ENCODE measurements around the gene ATG4A.
A peak's percentile ranks its signal among the peaks of the same experiment; 100 is the strongest.

The ATG4A gene

DNA sequence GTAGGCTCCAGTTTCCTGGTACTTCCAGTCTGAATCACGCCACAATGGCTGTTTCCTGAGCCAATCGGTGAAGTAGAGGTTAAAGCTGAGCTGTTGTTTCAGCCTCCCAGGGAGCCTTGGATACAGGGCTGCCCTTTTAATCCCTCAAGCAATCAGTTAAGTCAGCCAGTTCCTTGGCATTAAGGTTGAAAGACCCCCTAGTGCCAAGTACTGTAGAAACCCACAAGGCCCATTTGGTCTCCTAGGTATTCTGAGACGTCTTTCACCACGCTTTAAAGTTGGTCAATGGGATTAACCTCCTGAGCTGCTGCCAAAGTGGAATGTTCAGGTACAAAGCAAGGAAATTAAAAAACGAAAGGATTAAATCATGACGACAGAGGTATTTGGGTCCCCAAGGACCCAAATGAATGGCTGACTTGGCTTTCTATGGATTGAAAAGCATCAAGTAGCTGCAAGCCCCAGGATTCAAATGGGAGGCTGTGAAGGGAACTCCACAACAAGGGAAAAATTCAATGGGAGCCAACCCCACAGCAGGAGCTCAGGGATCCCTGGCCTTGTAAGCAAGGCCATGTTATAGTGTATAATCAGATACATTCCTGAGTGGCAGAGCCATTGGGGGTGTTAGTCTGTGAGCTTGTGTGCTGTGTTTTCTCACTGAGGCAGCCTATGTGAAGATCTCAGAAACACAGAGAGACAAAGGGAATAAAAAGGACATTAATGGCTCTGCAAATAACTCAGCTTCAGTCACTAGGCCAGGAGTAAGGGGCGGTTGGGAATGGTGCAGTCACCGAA lies 86.0 kb downstream of the ATG4A start:
- POLR2A ChIA-PET, result no interaction called here
- no peak for DNase-seq
- CTCF ChIA-PET, result no interaction called here

DNA sequence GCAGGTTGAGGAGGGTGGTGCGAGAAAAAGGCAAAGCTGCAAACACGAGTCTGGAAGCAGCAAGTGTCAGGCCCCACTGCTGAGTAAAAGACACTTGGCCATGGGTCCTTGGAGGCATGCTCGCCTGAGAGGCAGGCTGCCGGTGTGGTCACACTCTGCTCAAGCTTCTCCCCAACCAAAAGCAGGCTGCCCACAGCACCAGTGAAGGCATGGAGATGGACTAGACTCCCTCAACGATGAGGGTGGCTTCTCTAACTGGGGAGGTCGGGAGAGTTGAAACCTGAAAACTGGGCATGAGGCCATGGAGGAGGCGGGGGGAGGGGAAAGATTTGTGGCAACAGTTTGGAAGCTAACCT lies 86.5 kb downstream of the ATG4A start:
- Histone ChIP-seq H3K9me3 (ENCODE audit: control extremely low read depth in 1 of 5, control insufficient read depth in 4 of 5, insufficient read depth in 2 of 5, low read depth in 1 of 5, low read length in 4 of 5) (no peaks in the 10 kb centered on the region), H3K27me3 (replicated peaks in 2 of 5; ENCODE audit: control insufficient read depth in 4 of 5, insufficient read depth in 5 of 5, low read length in 4 of 5) (peaks cover 0 to 22% (median 0%) of the 10 kb centered on the region in 5 experiments), H3K4me3 (ENCODE audit: control insufficient read depth in 1 of 7, extremely low read depth in 1 of 7, insufficient read depth in 4 of 7, low read depth in 2 of 7, low read length in 6 of 7) (no peak overlapping the region), H3K4me1 (ENCODE audit: control extremely low read depth in 1 of 4, control insufficient read depth in 4 of 4, insufficient read depth in 4 of 4, low read length in 3 of 4) (no peaks in the 10 kb centered on the region), H3K36me3 (ENCODE audit: control insufficient read depth in 4 of 4, insufficient read depth in 4 of 4, low read length in 3 of 4) (no peaks in the 10 kb centered on the region), H3K27ac (ENCODE audit: insufficient read depth in 1 of 2, low read depth in 1 of 2, low read length in 2 of 2, poor library complexity in 1 of 2, severe bottlenecking in 2 of 2) (no peak overlapping the region)
- POLR2A ChIA-PET, result no interaction called here
- no peak for DNase-seq
- CTCF ChIA-PET, result no interaction called here
- WGBS (ENCODE audit: insufficient coverage), result 90% methylated on average over 6 of the region's 7 CpGs

More for the DNA sequence above, 86.0 kb downstream of the ATG4A start:
- Histone ChIP-seq H3K4me3 (ENCODE audit: control insufficient read depth in 1 of 7, extremely low read depth in 1 of 7, insufficient read depth in 4 of 7, low read depth in 2 of 7, low read length in 6 of 7) (no peak overlapping the region), H3K4me1 (ENCODE audit: control extremely low read depth in 1 of 4, control insufficient read depth in 4 of 4, insufficient read depth in 4 of 4, low read length in 3 of 4) (no peaks in the 10 kb centered on the region), H3K9me3 (ENCODE audit: control extremely low read depth in 1 of 5, control insufficient read depth in 4 of 5, insufficient read depth in 2 of 5, low read depth in 1 of 5, low read length in 4 of 5) (no peaks in the 10 kb centered on the region), H3K27ac (ENCODE audit: insufficient read depth in 1 of 2, low read depth in 1 of 2, low read length in 2 of 2, poor library complexity in 1 of 2, severe bottlenecking in 2 of 2) (no peak overlapping the region), H3K27me3 (replicated peaks in 2 of 5; ENCODE audit: control insufficient read depth in 4 of 5, insufficient read depth in 5 of 5, low read length in 4 of 5) (peaks cover 0 to 22% (median 0%) of the 10 kb centered on the region in 5 experiments), H3K36me3 (ENCODE audit: control insufficient read depth in 4 of 4, insufficient read depth in 4 of 4, low read length in 3 of 4) (no peaks in the 10 kb centered on the region)
- 76% methylated on average over 8 of the region's 8 CpGs for WGBS (ENCODE audit: insufficient coverage)

DNA sequence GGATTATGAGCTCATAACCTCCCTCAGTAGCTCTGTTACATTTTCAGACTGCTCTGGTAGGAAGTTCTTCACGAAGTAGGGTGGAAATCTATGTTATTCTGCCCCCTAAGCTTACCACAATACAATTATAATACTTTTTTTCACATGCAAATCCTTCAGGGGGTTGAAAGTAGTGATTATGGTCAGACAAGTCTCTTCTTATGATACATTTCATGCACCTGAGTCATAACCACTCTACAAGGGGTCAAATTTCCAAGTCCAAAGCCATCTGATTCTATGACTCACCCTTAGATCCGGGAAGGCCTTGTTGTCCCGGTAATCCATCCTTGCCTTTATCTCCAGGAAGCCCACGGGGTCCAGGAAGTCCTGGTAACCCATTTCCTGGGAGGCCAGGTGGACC lies 95.2 kb downstream of the ATG4A start:
- H3K4me3 ChIP-seq (ENCODE audit: control insufficient read depth in 1 of 7, extremely low read depth in 1 of 7, insufficient read depth in 4 of 7, low read depth in 2 of 7, low read length in 6 of 7), result no peak overlapping the region
- no peaks in the 10 kb centered on the region for H3K36me3 ChIP-seq (ENCODE audit: control insufficient read depth in 4 of 4, insufficient read depth in 4 of 4, low read length in 3 of 4)
- ChIA-PET POLR2A (no interaction called here), CTCF (no interaction called here)
- no peak overlapping the region for H3K27ac ChIP-seq (ENCODE audit: insufficient read depth in 1 of 2, low read depth in 1 of 2, low read length in 2 of 2, poor library complexity in 1 of 2, severe bottlenecking in 2 of 2)
- H3K4me1 ChIP-seq (ENCODE audit: control extremely low read depth in 1 of 4, control insufficient read depth in 4 of 4, insufficient read depth in 4 of 4, low read length in 3 of 4), result no peaks in the 10 kb centered on the region
- no peak for DNase-seq
- H3K9me3 ChIP-seq (ENCODE audit: control extremely low read depth in 1 of 5, control insufficient read depth in 4 of 5, insufficient read depth in 2 of 5, low read depth in 1 of 5, low read length in 4 of 5), result no peaks in the 10 kb centered on the region
- no peaks in the 10 kb centered on the region for H3K27me3 ChIP-seq (replicated peaks in 2 of 5; ENCODE audit: control insufficient read depth in 4 of 5, insufficient read depth in 5 of 5, low read length in 4 of 5)
- 70% methylated on average over 3 of the region's 4 CpGs for WGBS (ENCODE audit: insufficient coverage)

DNA sequence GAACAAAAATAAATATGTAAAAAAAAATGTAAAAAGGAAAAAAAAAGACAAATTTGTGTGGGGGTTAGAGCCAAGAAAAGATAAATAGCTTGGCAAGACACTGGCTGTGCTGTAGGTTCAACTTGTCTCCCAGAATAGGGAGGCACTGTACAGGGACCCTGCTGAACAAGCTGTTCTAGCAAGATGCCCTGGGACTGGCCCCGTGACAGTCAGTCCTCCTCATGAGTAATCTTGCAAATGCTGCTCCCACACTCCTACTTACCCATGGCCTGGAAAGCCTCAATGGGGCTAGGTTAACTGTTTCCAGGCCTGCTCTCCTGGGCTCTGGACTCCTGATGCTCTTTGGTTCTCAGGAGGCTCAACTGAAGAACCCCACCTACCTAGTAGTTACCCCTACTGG lies 106.8 kb downstream of the ATG4A start:
- no peak for DNase-seq
- CTCF ChIA-PET, result interaction anchor here (1.8 to 1.9 kb wide), 2 partner anchors 26 to 106 kb away, joined by 6 to 7 read pairs; no protein-coding TSS in a partner anchor
- WGBS (ENCODE audit: insufficient coverage), result 67% methylated on average over 1 of the region's 1 CpG
- Histone ChIP-seq H3K4me3 (ENCODE audit: control insufficient read depth in 1 of 7, extremely low read depth in 1 of 7, insufficient read depth in 4 of 7, low read depth in 2 of 7, low read length in 6 of 7) (no peak overlapping the region), H3K27me3 (replicated peaks in 2 of 5; ENCODE audit: control insufficient read depth in 4 of 5, insufficient read depth in 5 of 5, low read length in 4 of 5) (peaks cover 0 to 16% (median 5%) of the 10 kb centered on the region in 5 experiments), H3K9me3 (ENCODE audit: control extremely low read depth in 1 of 5, control insufficient read depth in 4 of 5, insufficient read depth in 2 of 5, low read depth in 1 of 5, low read length in 4 of 5) (no peaks in the 10 kb centered on the region), H3K27ac (ENCODE audit: insufficient read depth in 1 of 2, low read depth in 1 of 2, low read length in 2 of 2, poor library complexity in 1 of 2, severe bottlenecking in 2 of 2) (no peak overlapping the region), H3K4me1 (ENCODE audit: control extremely low read depth in 1 of 4, control insufficient read depth in 4 of 4, insufficient read depth in 4 of 4, low read length in 3 of 4) (no peaks in the 10 kb centered on the region), H3K36me3 (ENCODE audit: control insufficient read depth in 4 of 4, insufficient read depth in 4 of 4, low read length in 3 of 4) (no peaks in the 10 kb centered on the region)
- POLR2A ChIA-PET, result no interaction called here

DNA sequence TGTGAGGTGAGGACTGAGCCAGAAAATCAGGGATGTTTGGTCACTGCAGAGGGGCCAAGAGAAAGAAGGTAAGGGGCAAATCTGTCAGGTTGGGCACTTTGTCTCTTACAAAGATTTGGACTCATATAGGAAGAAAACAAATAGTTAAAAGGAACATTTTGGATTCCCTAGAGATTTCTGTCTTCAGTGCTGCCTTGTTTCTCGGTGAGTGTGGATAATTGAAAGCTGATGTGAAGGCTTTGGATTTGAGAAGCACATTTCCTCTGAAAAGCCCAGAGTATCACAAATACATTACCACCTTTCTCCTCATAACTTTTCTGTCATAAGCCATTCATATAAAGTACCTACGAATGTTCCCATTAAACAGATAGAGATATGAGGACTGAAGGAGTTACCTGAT lies 107.5 kb downstream of the ATG4A start:
- no peaks in the 10 kb centered on the region for H3K36me3 ChIP-seq (ENCODE audit: control insufficient read depth in 4 of 4, insufficient read depth in 4 of 4, low read length in 3 of 4)
- H3K27me3 ChIP-seq (replicated peaks in 2 of 5; ENCODE audit: control insufficient read depth in 4 of 5, insufficient read depth in 5 of 5, low read length in 4 of 5), result peaks cover 0 to 16% (median 5%) of the 10 kb centered on the region in 5 experiments
- H3K9me3 ChIP-seq (ENCODE audit: control extremely low read depth in 1 of 5, control insufficient read depth in 4 of 5, insufficient read depth in 2 of 5, low read depth in 1 of 5, low read length in 4 of 5), result no peaks in the 10 kb centered on the region
- no peak overlapping the region for H3K27ac ChIP-seq (ENCODE audit: insufficient read depth in 1 of 2, low read depth in 1 of 2, low read length in 2 of 2, poor library complexity in 1 of 2, severe bottlenecking in 2 of 2)
- DNase-seq, result no peak
- H3K4me3 ChIP-seq (ENCODE audit: control insufficient read depth in 1 of 7, extremely low read depth in 1 of 7, insufficient read depth in 4 of 7, low read depth in 2 of 7, low read length in 6 of 7), result no peak overlapping the region
- no peaks in the 10 kb centered on the region for H3K4me1 ChIP-seq (ENCODE audit: control extremely low read depth in 1 of 4, control insufficient read depth in 4 of 4, insufficient read depth in 4 of 4, low read length in 3 of 4)
- ChIA-PET POLR2A (no interaction called here), CTCF (interaction anchor here (1.8 to 1.9 kb wide), 2 partner anchors 26 to 105 kb away, joined by 6 to 7 read pairs; no protein-coding TSS in a partner anchor)
- 86% methylated on average over 1 of the region's 2 CpGs for WGBS (ENCODE audit: insufficient coverage)

DNA sequence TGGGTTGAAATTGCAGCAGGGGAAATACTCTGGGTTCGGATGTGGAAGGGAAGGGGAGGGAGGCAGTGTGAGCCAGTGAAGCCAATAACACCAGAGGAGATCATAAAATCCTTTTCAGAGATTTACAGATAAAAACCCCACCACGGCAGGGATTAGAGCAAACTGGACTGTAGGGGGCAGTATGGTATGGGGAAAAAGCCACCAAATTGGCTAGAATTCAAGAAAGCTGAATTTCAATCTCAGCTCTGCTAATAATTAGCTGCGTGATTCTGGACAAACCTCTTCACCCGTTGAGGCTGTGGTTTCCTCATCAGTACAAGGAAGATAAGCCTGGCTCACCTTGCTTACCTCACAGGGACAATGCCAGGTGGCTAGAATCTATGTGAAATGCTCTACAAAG lies 108.1 kb downstream of the ATG4A start:
- peak; percentile 3 to 42 (median 23) for DNase-seq
- WGBS (ENCODE audit: insufficient coverage), result no CpG with 5 or more reads among the region's 4 CpGs
- Histone ChIP-seq H3K9me3 (ENCODE audit: control extremely low read depth in 1 of 5, control insufficient read depth in 4 of 5, insufficient read depth in 2 of 5, low read depth in 1 of 5, low read length in 4 of 5) (no peaks in the 10 kb centered on the region), H3K27me3 (replicated peaks in 2 of 5; ENCODE audit: control insufficient read depth in 4 of 5, insufficient read depth in 5 of 5, low read length in 4 of 5) (peaks cover 0 to 18% (median 7%) of the 10 kb centered on the region in 5 experiments), H3K4me3 (ENCODE audit: control insufficient read depth in 1 of 7, extremely low read depth in 1 of 7, insufficient read depth in 4 of 7, low read depth in 2 of 7, low read length in 6 of 7) (no peak overlapping the region), H3K4me1 (ENCODE audit: control extremely low read depth in 1 of 4, control insufficient read depth in 4 of 4, insufficient read depth in 4 of 4, low read length in 3 of 4) (no peaks in the 10 kb centered on the region), H3K36me3 (ENCODE audit: control insufficient read depth in 4 of 4, insufficient read depth in 4 of 4, low read length in 3 of 4) (no peaks in the 10 kb centered on the region), H3K27ac (ENCODE audit: insufficient read depth in 1 of 2, low read depth in 1 of 2, low read length in 2 of 2, poor library complexity in 1 of 2, severe bottlenecking in 2 of 2) (no peak overlapping the region)
- CTCF ChIA-PET, result interaction anchor here (0.8 to 1.9 kb wide), 6 partner anchors 10 to 340 kb away, joined by 3 to 7 read pairs (median 4); no protein-coding TSS in a partner anchor
- POLR2A ChIA-PET, result no interaction called here

DNA sequence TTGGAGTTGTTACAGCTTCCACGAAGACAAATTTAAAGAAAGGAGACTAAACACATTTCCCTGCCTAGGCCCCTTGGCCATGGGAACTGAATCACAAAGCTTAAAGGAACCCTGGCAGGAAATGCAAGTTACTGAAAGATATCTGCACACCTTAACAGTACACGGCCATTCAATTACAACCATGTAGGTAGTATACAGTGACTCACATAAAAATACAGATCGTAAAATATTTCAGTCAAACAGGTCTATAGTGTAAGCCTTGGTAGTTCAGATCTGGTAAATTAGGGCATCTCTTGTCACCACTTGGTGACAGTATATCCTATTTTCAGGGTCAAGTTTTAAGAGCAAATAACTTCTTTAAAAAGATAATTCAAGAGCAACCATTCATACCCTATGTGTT lies 112.0 kb downstream of the ATG4A start:
- no peak overlapping the region for H3K4me3 ChIP-seq (ENCODE audit: control insufficient read depth in 1 of 7, extremely low read depth in 1 of 7, insufficient read depth in 4 of 7, low read depth in 2 of 7, low read length in 6 of 7)
- DNase-seq, result no peak
- 67% methylated on average over 1 of the region's 3 CpGs for WGBS (ENCODE audit: insufficient coverage)
- no peaks in the 10 kb centered on the region for H3K36me3 ChIP-seq (ENCODE audit: control insufficient read depth in 4 of 4, insufficient read depth in 4 of 4, low read length in 3 of 4)
- ChIA-PET CTCF (no interaction called here), POLR2A (no interaction called here)
- peaks cover 0 to 26% (median 10%) of the 10 kb centered on the region in 5 experiments for H3K27me3 ChIP-seq (replicated peaks in 2 of 5; ENCODE audit: control insufficient read depth in 4 of 5, insufficient read depth in 5 of 5, low read length in 4 of 5)
- H3K4me1 ChIP-seq (ENCODE audit: control extremely low read depth in 1 of 4, control insufficient read depth in 4 of 4, insufficient read depth in 4 of 4, low read length in 3 of 4), result no peaks in the 10 kb centered on the region
- no peaks in the 10 kb centered on the region for H3K9me3 ChIP-seq (ENCODE audit: control extremely low read depth in 1 of 5, control insufficient read depth in 4 of 5, insufficient read depth in 2 of 5, low read depth in 1 of 5, low read length in 4 of 5)
- H3K27ac ChIP-seq (ENCODE audit: insufficient read depth in 1 of 2, low read depth in 1 of 2, low read length in 2 of 2, poor library complexity in 1 of 2, severe bottlenecking in 2 of 2), result no peak overlapping the region

All from common myeloid progenitor, CD34-positive (primary cell).